ENCODE measurements around the gene AKAP6.

Gene AKAP6

GRCh38 chr14:32710231-32710671, 381.2 kb downstream of the AKAP6 start:
- H3K27ac ChIP-seq (ENCODE audit: low read length) = no peak overlapping the region
- no peaks in the 10 kb centered on the region for H3K36me3 ChIP-seq (ENCODE audit: insufficient read depth, low read depth, low read length)
- H3K9me3 ChIP-seq (ENCODE audit: insufficient read depth, low read depth, low read length) = no peaks in the 10 kb centered on the region
- no peak overlapping the region for H3K9ac ChIP-seq (ENCODE audit: low read depth, low read length)
- H3K4me3 ChIP-seq (ENCODE audit: low read length) = no peak overlapping the region
- 0 out of 2 replicates have a peak, but pooled peaks cover 4% of the 10 kb centered on the region for H3K4me1 ChIP-seq (ENCODE audit: insufficient read depth, low read length)
- H3K27me3 ChIP-seq (ENCODE audit: insufficient read depth, low read length) = no peaks in the 10 kb centered on the region

- Histone ChIP-seq H3K9ac (ENCODE audit: low read depth, low read length) (no peak overlapping the region), H3K4me3 (ENCODE audit: low read length) (no peak overlapping the region), H3K36me3 (ENCODE audit: insufficient read depth, low read depth, low read length) (no peaks in the 10 kb centered on the region), H3K27ac (ENCODE audit: low read length) (no peak overlapping the region), H3K9me3 (ENCODE audit: insufficient read depth, low read depth, low read length) (no peaks in the 10 kb centered on the region), H3K4me1 (ENCODE audit: insufficient read depth, low read length) (0 out of 2 replicates have a peak, but pooled peaks cover 4% of the 10 kb centered on the region), H3K27me3 (ENCODE audit: insufficient read depth, low read length) (no peaks in the 10 kb centered on the region)
Measured at GRCh38 chr14:32710731-32711680, 381.9 kb downstream of the AKAP6 start.

GRCh38 chr14:32713856-32714255, 384.8 kb downstream of the AKAP6 start:
- H3K4me1 ChIP-seq (ENCODE audit: insufficient read depth, low read length) = 0 out of 2 replicates have a peak, but pooled peaks cover 4% of the 10 kb centered on the region
- H3K9ac ChIP-seq (ENCODE audit: low read depth, low read length) = no peak overlapping the region
- no peaks in the 10 kb centered on the region for H3K27me3 ChIP-seq (ENCODE audit: insufficient read depth, low read length)

GRCh38 chr14:32719601-32720000, 390.5 kb downstream of the AKAP6 start:
- Histone ChIP-seq H3K9me3 (ENCODE audit: insufficient read depth, low read depth, low read length) (no peaks in the 10 kb centered on the region), H3K27me3 (ENCODE audit: insufficient read depth, low read length) (no peaks in the 10 kb centered on the region), H3K9ac (ENCODE audit: low read depth, low read length) (no peak overlapping the region), H3K27ac (ENCODE audit: low read length) (no peak overlapping the region), H3K4me1 (ENCODE audit: insufficient read depth, low read length) (no peaks in the 10 kb centered on the region), H3K36me3 (ENCODE audit: insufficient read depth, low read depth, low read length) (no peaks in the 10 kb centered on the region), H3K4me3 (ENCODE audit: low read length) (no peak overlapping the region)

More at GRCh38 chr14:32713856-32714255, 384.8 kb downstream of the AKAP6 start:
- Histone ChIP-seq H3K36me3 (ENCODE audit: insufficient read depth, low read depth, low read length) (no peaks in the 10 kb centered on the region), H3K27ac (ENCODE audit: low read length) (no peak overlapping the region), H3K9me3 (ENCODE audit: insufficient read depth, low read depth, low read length) (no peaks in the 10 kb centered on the region), H3K4me3 (ENCODE audit: low read length) (no peak overlapping the region)

GRCh38 chr14:32720927-32721326, 391.8 kb downstream of the AKAP6 start:
- no peaks in the 10 kb centered on the region for H3K27me3 ChIP-seq (ENCODE audit: insufficient read depth, low read length)
- no peaks in the 10 kb centered on the region for H3K36me3 ChIP-seq (ENCODE audit: insufficient read depth, low read depth, low read length)
- H3K4me1 ChIP-seq (ENCODE audit: insufficient read depth, low read length) = peaks cover 5% of the 10 kb centered on the region; the same call in 1 of the 2 replicates
- no peak overlapping the region for H3K27ac ChIP-seq (ENCODE audit: low read length)
- no peak overlapping the region for H3K9ac ChIP-seq (ENCODE audit: low read depth, low read length)
- H3K9me3 ChIP-seq (ENCODE audit: insufficient read depth, low read depth, low read length) = no peaks in the 10 kb centered on the region
- no peak overlapping the region for H3K4me3 ChIP-seq (ENCODE audit: low read length)

- Histone ChIP-seq H3K36me3 (ENCODE audit: insufficient read depth, low read depth, low read length) (no peaks in the 10 kb centered on the region), H3K27me3 (ENCODE audit: insufficient read depth, low read length) (no peaks in the 10 kb centered on the region), H3K4me1 (ENCODE audit: insufficient read depth, low read length) (peaks cover 9% of the 10 kb centered on the region; the same call in 1 of the 2 replicates), H3K27ac (ENCODE audit: low read length) (no peak overlapping the region), H3K9me3 (ENCODE audit: insufficient read depth, low read depth, low read length) (no peaks in the 10 kb centered on the region), H3K9ac (ENCODE audit: low read depth, low read length) (no peak overlapping the region), H3K4me3 (ENCODE audit: low read length) (no peak overlapping the region)
Measured at GRCh38 chr14:32722631-32723183, 393.6 kb downstream of the AKAP6 start.

GRCh38 chr14:32724867-32725471, 395.9 kb downstream of the AKAP6 start:
- Histone ChIP-seq H3K4me3 (ENCODE audit: low read length) (peak overlapping the region; percentile 40), H3K36me3 (ENCODE audit: insufficient read depth, low read depth, low read length) (no peaks in the 10 kb centered on the region), H3K27me3 (ENCODE audit: insufficient read depth, low read length) (no peaks in the 10 kb centered on the region), H3K4me1 (ENCODE audit: insufficient read depth, low read length) (peaks cover 9% of the 10 kb centered on the region; the same call in 1 of the 2 replicates), H3K9ac (ENCODE audit: low read depth, low read length) (no peak overlapping the region), H3K9me3 (ENCODE audit: insufficient read depth, low read depth, low read length) (no peaks in the 10 kb centered on the region), H3K27ac (ENCODE audit: low read length) (no peak overlapping the region)

GRCh38 chr14:32726516-32726915, 397.4 kb downstream of the AKAP6 start:
- no peak overlapping the region for H3K9ac ChIP-seq (ENCODE audit: low read depth, low read length)
- H3K27ac ChIP-seq (ENCODE audit: low read length) = no peak overlapping the region
- no peaks in the 10 kb centered on the region for H3K36me3 ChIP-seq (ENCODE audit: insufficient read depth, low read depth, low read length)
- no peaks in the 10 kb centered on the region for H3K27me3 ChIP-seq (ENCODE audit: insufficient read depth, low read length)
- H3K4me3 ChIP-seq (ENCODE audit: low read length) = no peak overlapping the region
- H3K9me3 ChIP-seq (ENCODE audit: insufficient read depth, low read depth, low read length) = no peaks in the 10 kb centered on the region
- H3K4me1 ChIP-seq (ENCODE audit: insufficient read depth, low read length) = peaks cover 9% of the 10 kb centered on the region; the same call in 1 of the 2 replicates

GRCh38 chr14:32727832-32728231, 398.7 kb downstream of the AKAP6 start:
- H3K4me3 ChIP-seq (ENCODE audit: low read length) = no peak overlapping the region

GRCh38 chr14:32728526-32728925, 399.4 kb downstream of the AKAP6 start:
- Histone ChIP-seq H3K9ac (ENCODE audit: low read depth, low read length) (no peak overlapping the region), H3K36me3 (ENCODE audit: insufficient read depth, low read depth, low read length) (no peaks in the 10 kb centered on the region), H3K27ac (ENCODE audit: low read length) (no peak overlapping the region), H3K27me3 (ENCODE audit: insufficient read depth, low read length) (no peaks in the 10 kb centered on the region), H3K4me3 (ENCODE audit: low read length) (no peak overlapping the region), H3K9me3 (ENCODE audit: insufficient read depth, low read depth, low read length) (no peaks in the 10 kb centered on the region), H3K4me1 (ENCODE audit: insufficient read depth, low read length) (peaks cover 9% of the 10 kb centered on the region; the same call in 1 of the 2 replicates)

More at GRCh38 chr14:32727832-32728231, 398.7 kb downstream of the AKAP6 start:
- Histone ChIP-seq H3K9me3 (ENCODE audit: insufficient read depth, low read depth, low read length) (no peaks in the 10 kb centered on the region), H3K36me3 (ENCODE audit: insufficient read depth, low read depth, low read length) (no peaks in the 10 kb centered on the region), H3K4me1 (ENCODE audit: insufficient read depth, low read length) (peaks cover 9% of the 10 kb centered on the region; the same call in 1 of the 2 replicates), H3K27me3 (ENCODE audit: insufficient read depth, low read length) (no peaks in the 10 kb centered on the region), H3K27ac (ENCODE audit: low read length) (no peak overlapping the region), H3K9ac (ENCODE audit: low read depth, low read length) (no peak overlapping the region)

GRCh38 chr14:32728976-32729375, 399.9 kb downstream of the AKAP6 start:
- H3K4me1 ChIP-seq (ENCODE audit: insufficient read depth, low read length) = peaks cover 9% of the 10 kb centered on the region; the same call in 1 of the 2 replicates
- H3K27me3 ChIP-seq (ENCODE audit: insufficient read depth, low read length) = no peaks in the 10 kb centered on the region
- no peak overlapping the region for H3K9ac ChIP-seq (ENCODE audit: low read depth, low read length)
- H3K27ac ChIP-seq (ENCODE audit: low read length) = no peak overlapping the region
- H3K36me3 ChIP-seq (ENCODE audit: insufficient read depth, low read depth, low read length) = no peaks in the 10 kb centered on the region
- no peak overlapping the region for H3K4me3 ChIP-seq (ENCODE audit: low read length)
- H3K9me3 ChIP-seq (ENCODE audit: insufficient read depth, low read depth, low read length) = no peaks in the 10 kb centered on the region

Measured in iPS-20b (cell line).